H9 (cell line): ENCODE measurements around the gene CACNA1A. TPM values are rescaled to one million over a fixed set of nuclear protein-coding genes. Genes with fewer than 3 reads are reported as not detected.

Experiments used
- DNase-seq: peaks from one replicate; pipeline ENCODE4 v3.0.0-alpha.2; 2017
- H2AFZ ChIP-seq: one replicate; pipeline ENCODE4 v1.6.1; 2013; ENCODE audit warnings: mild to moderate bottlenecking, low read length, control low read depth, moderate library complexity
- H2AK5ac ChIP-seq: 2 replicates; pipeline ENCODE4 v1.6.1; 2013; ENCODE audit warnings: low read length, control low read depth, mixed read lengths; ENCODE audit not compliant: insufficient read length
- H2BK120ac ChIP-seq: one replicate; pipeline ENCODE4 v1.6.1; 2013; ENCODE audit warnings: low read depth, mild to moderate bottlenecking, low read length, control low read depth, inconsistent platforms; ENCODE audit not compliant: poor library complexity, severe bottlenecking
- H2BK12ac ChIP-seq: 2 replicates; pipeline ENCODE4 v1.6.1; 2013; ENCODE audit warnings: low read length, control low read depth, mixed read lengths, low read depth; ENCODE audit not compliant: insufficient read length
- H2BK15ac ChIP-seq: 2 replicates; pipeline ENCODE4 v1.6.1; 2013; ENCODE audit warnings: low read depth, low read length, control low read depth
- H2BK20ac ChIP-seq: one replicate; pipeline ENCODE4 v1.6.1; 2013; ENCODE audit warnings: low read depth, mild to moderate bottlenecking, low read length, control low read depth, inconsistent platforms; ENCODE audit not compliant: poor library complexity, severe bottlenecking
- H2BK5ac ChIP-seq: 2 replicates; pipeline ENCODE4 v1.6.1; 2013; ENCODE audit warnings: low read length, control low read depth, mixed read lengths; ENCODE audit not compliant: insufficient read length
- H3K14ac ChIP-seq: 2 replicates; pipeline ENCODE4 v1.6.1; 2013; ENCODE audit warnings: low read length, control low read depth; ENCODE audit not compliant: insufficient read depth
- H3K18ac ChIP-seq: 2 replicates; pipeline ENCODE4 v1.6.1; 2013; ENCODE audit warnings: low read depth, mild to moderate bottlenecking, mixed read lengths, low read length, control low read depth; ENCODE audit not compliant: insufficient read length
- H3K23ac ChIP-seq: 2 replicates; pipeline ENCODE4 v1.6.1; 2013; ENCODE audit warnings: low read length, control low read depth, mixed read lengths, low read depth; ENCODE audit not compliant: insufficient read length
- H3K23me2 ChIP-seq: 2 replicates; pipeline ENCODE4 v1.6.1; 2013; ENCODE audit warnings: low read depth, mild to moderate bottlenecking, mixed read lengths, low read length, control low read depth; ENCODE audit not compliant: insufficient read length, poor library complexity, severe bottlenecking
- H3K27ac ChIP-seq: 2 replicates; pipeline ENCODE4 v1.5.1; 2013; ENCODE audit warnings: low read length, control low read depth, mixed read lengths, low read depth; ENCODE audit not compliant: insufficient read length
- H3K27me3 ChIP-seq: 2 replicates; pipeline ENCODE4 v1.6.1; 2013; ENCODE audit warnings: low read length, control low read depth, inconsistent platforms; ENCODE audit not compliant: insufficient read depth
- H3K4ac ChIP-seq: 2 replicates; pipeline ENCODE4 v1.6.1; 2013; ENCODE audit warnings: low read depth, mild to moderate bottlenecking, control low read depth, inconsistent platforms, low read length, moderate library complexity
- H3K4me1 ChIP-seq: 2 replicates; pipeline ENCODE4 v1.6.1; 2013; ENCODE audit warnings: low read length, control low read depth, inconsistent platforms; ENCODE audit not compliant: insufficient read depth
- H3K4me2 ChIP-seq: 2 replicates; pipeline ENCODE4 v1.6.1; 2013; ENCODE audit warnings: low read length, control low read depth, mixed read lengths; ENCODE audit not compliant: insufficient read length, insufficient read depth
- H3K56ac ChIP-seq: 2 replicates; pipeline ENCODE4 v1.6.1; 2013; ENCODE audit warnings: low read depth, mild to moderate bottlenecking, mixed read lengths, low read length, control low read depth; ENCODE audit not compliant: insufficient read length
- H3K79me1 ChIP-seq: 2 replicates; pipeline ENCODE4 v1.6.1; 2013; ENCODE audit warnings: low read depth, mild to moderate bottlenecking, moderate library complexity, low read length, control low read depth, inconsistent platforms; ENCODE audit not compliant: insufficient read depth, poor library complexity, severe bottlenecking
- H3K79me2 ChIP-seq: 2 replicates; pipeline ENCODE4 v1.6.1; 2013; ENCODE audit warnings: low read length, control low read depth, inconsistent platforms; ENCODE audit not compliant: insufficient read depth
- H3K9ac ChIP-seq: 2 replicates; pipeline ENCODE4 v1.6.1; 2013; ENCODE audit warnings: low read length, control low read depth, mixed read lengths; ENCODE audit not compliant: insufficient read length; ENCODE audit errors: extremely low read depth
- H3K9me3 ChIP-seq: one replicate; pipeline ENCODE4 v1.6.1; 2013; ENCODE audit warnings: low read depth, low read length, inconsistent platforms; ENCODE audit not compliant: control insufficient read depth
- H3T11ph ChIP-seq: one replicate; pipeline ENCODE4 v1.6.1; 2013; ENCODE audit warnings: mild to moderate bottlenecking, low read length, control low read depth, inconsistent platforms
- H4K20me1 ChIP-seq: one replicate; pipeline ENCODE4 v1.6.1; 2013; ENCODE audit not compliant: control insufficient read depth, insufficient read length, insufficient read depth
- H4K5ac ChIP-seq: 2 replicates; pipeline ENCODE4 v1.6.1; 2013; ENCODE audit warnings: low read depth, mild to moderate bottlenecking, mixed read lengths, low read length, control low read depth; ENCODE audit not compliant: insufficient read length
- H4K8ac ChIP-seq: replicated peaks from 2 replicates; pipeline ENCODE4 v1.6.1; 2013; ENCODE audit warnings: low read length, control low read depth, mixed read lengths, low read depth; ENCODE audit not compliant: insufficient read length
- H4K91ac ChIP-seq: 2 replicates; pipeline ENCODE4 v1.6.1; 2013; ENCODE audit warnings: low read depth, mild to moderate bottlenecking, moderate library complexity, mixed read lengths, low read length, control low read depth; ENCODE audit not compliant: insufficient read length
- H3K27ac Mint-ChIP-seq, 3 experiments: 2 replicates in 2 of 3; 3 replicates in 1 of 3; pipeline ENCODE4 v1.8.0; 2020 to 2021; ENCODE audit warnings: mixed read lengths in 3 of 3, mild to moderate bottlenecking in 1 of 3, moderate library complexity in 1 of 3
- H3K27me3 Mint-ChIP-seq: 2 replicates; pipeline ENCODE4 v1.8.0; 2021; ENCODE audit warnings: low read depth, mild to moderate bottlenecking, moderate library complexity, mixed read lengths
- H3K36me3 Mint-ChIP-seq, 3 experiments: 2 replicates in 2 of 3; 3 replicates in 1 of 3; pipeline ENCODE4 v1.8.0; 2020 to 2021; ENCODE audit warnings: low read depth in 3 of 3, mixed read lengths in 3 of 3; ENCODE audit not compliant: insufficient read depth in 1 of 3
- H3K4me1 Mint-ChIP-seq, 2 experiments: 2 replicates each; pipeline ENCODE4 v1.8.0; 2020; ENCODE audit warnings: mixed read lengths in 2 of 2
- H3K4me3 Mint-ChIP-seq, 2 experiments: 2 replicates in 1 of 2; 3 replicates in 1 of 2; pipeline ENCODE4 v1.8.0; 2020 to 2021; ENCODE audit warnings: mild to moderate bottlenecking in 2 of 2, mixed read lengths in 2 of 2, moderate library complexity in 1 of 2
- H3K9me3 Mint-ChIP-seq, 2 experiments: 2 replicates in 1 of 2; 3 replicates in 1 of 2; pipeline ENCODE4 v1.8.0; 2020; ENCODE audit warnings: mild to moderate bottlenecking in 2 of 2, mixed read lengths in 2 of 2, moderate library complexity in 1 of 2
- CTCF ChIP-seq: fragments of 200-600 bp; sonication (generic); conservative IDR thresholded peaks from 3 replicates; pipeline ENCODE4 v1.8.0; 2021; ENCODE audit warnings: antibody characterized with exemption, mild to moderate bottlenecking
- WGBS: extraction: QIAGEN DNeasy Blood & Tissue Kit; methylation state at CpG from one replicate; pipeline ENCODE4 v1.1.7; 2013; ENCODE audit warnings: missing lambda C conversion rate, low lambda C conversion rate, mixed read lengths; ENCODE audit not compliant: insufficient read length; ENCODE audit errors: extremely low coverage; 5-methylcytosine and 5-hydroxymethylcytosine counted together
- total RNA-seq: library from RNA; stranded (reverse); gene quantifications from 2 replicates; pipeline ENCODE4 v1.2.1, GENCODE V29; 2021

The CACNA1A gene
- total RNA-seq, 1 experiment from 2014 or later: 8.0 TPM

DNA sequence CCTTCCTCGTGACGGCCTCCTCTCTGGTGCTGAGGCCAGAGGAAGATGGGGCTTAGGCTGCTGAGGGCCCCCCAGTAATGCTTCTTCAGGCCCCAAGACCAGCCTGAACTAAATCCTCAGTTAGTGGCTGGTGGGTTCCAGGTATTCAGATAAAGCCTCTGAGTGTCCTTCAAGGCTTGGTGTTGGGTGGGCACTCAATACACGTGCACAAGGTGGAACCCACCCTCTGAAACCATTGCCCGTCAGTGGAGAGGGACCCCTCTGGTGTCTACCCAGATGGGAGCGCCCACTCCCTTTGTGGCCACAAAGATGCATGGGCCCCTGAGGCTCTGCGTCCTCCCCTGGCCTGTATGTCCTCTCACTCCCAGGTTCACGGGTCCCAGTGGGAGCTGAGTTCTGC, 277.0 kb downstream of the CACNA1A start:
- WGBS: no CpG with 5 or more reads among the region's 7 CpGs
- H3K23me2 ChIP-seq: no peaks in the 10 kb centered on the region
- no peak overlapping the region for H2BK15ac ChIP-seq
- H2BK20ac ChIP-seq: no peak overlapping the region
- H3K4me2 ChIP-seq: no peak overlapping the region
- Mint-ChIP-seq H3K36me3 (peaks cover under 1 to 4% (median 3%) of the 10 kb centered on the region in 3 experiments; a peak in 4 of 7 replicates), H3K9me3 (peaks cover 0 to under 1% of the 10 kb centered on the region in 2 experiments; a peak in 1 of 5 replicates), H3K4me1 (peaks cover 13 to 17% of the 10 kb centered on the region in 2 experiments), H3K27ac (peak overlapping the region in 1 of 3 experiments; percentile 39; a peak in 1 of 7 replicates), H3K4me3 (no peak overlapping the region), H3K27me3 (no peaks in the 10 kb centered on the region; the same call in none of the 2 replicates)
- H2BK120ac ChIP-seq: no peak overlapping the region
- no peak overlapping the region for H3K4ac ChIP-seq
- no peak overlapping the region for H3K27ac ChIP-seq
- H2BK5ac ChIP-seq: no peak overlapping the region
- no peak overlapping the region for H2BK12ac ChIP-seq
- no peaks in the 10 kb centered on the region; the same call in 1 of the 2 replicates for H3K4me1 ChIP-seq
- DNase-seq: no peak
- H3K56ac ChIP-seq: no peak overlapping the region
- H3T11ph ChIP-seq: no peak overlapping the region
- no peak overlapping the region for H4K8ac ChIP-seq
- no peaks in the 10 kb centered on the region for H4K20me1 ChIP-seq
- H3K9me3 ChIP-seq: no peaks in the 10 kb centered on the region
- no peaks in the 10 kb centered on the region for H3K79me1 ChIP-seq
- H3K18ac ChIP-seq: no peak overlapping the region
- H2AFZ ChIP-seq: no peak overlapping the region
- H3K9ac ChIP-seq: no peak overlapping the region
- no peak for TF ChIP-seq CTCF
- H3K23ac ChIP-seq: no peak overlapping the region
- no peak overlapping the region; the same call in 1 of the 2 replicates for H3K14ac ChIP-seq
- H4K91ac ChIP-seq: no peak overlapping the region
- H2AK5ac ChIP-seq: no peak overlapping the region
- H3K79me2 ChIP-seq: no peaks in the 10 kb centered on the region
- no peaks in the 10 kb centered on the region for H3K27me3 ChIP-seq
- no peak overlapping the region for H4K5ac ChIP-seq
